T-helper 2 cell treated with Interferon-gamma antibody and Interleukin-4, amounts not matched to agents 100 ng/mL and 5 ng/mL, for 36 hours (primary cell): ENCODE data around the gene DHX8. TPM values are rescaled to one million over a fixed set of nuclear protein-coding genes. Genes with fewer than 3 reads are reported as not detected.

Experiments used
- intact Hi-C: fragments of 100-400 bp; cut with micrococcal nuclease; formaldehyde crosslinking; loops from one replicate; pipeline ENCODE4 v1.15.1; 2023
- total RNA-seq: library from RNA; stranded (reverse); gene quantifications from 2 replicates; pipeline ENCODE4 v1.2.3, GENCODE V29; 2022

The DHX8 gene
- total RNA-seq, 1 donor from 2014 or later: 65.7 TPM

GRCh38 chr17:43521389-43521788 is 37.6 kb downstream of the DHX8 start:
- intact Hi-C loops: no loop called here

- intact Hi-C loops: no loop called here
These were observed 41.3 kb downstream of the DHX8 start for GRCh38 chr17:43524945-43525575.

DNA sequence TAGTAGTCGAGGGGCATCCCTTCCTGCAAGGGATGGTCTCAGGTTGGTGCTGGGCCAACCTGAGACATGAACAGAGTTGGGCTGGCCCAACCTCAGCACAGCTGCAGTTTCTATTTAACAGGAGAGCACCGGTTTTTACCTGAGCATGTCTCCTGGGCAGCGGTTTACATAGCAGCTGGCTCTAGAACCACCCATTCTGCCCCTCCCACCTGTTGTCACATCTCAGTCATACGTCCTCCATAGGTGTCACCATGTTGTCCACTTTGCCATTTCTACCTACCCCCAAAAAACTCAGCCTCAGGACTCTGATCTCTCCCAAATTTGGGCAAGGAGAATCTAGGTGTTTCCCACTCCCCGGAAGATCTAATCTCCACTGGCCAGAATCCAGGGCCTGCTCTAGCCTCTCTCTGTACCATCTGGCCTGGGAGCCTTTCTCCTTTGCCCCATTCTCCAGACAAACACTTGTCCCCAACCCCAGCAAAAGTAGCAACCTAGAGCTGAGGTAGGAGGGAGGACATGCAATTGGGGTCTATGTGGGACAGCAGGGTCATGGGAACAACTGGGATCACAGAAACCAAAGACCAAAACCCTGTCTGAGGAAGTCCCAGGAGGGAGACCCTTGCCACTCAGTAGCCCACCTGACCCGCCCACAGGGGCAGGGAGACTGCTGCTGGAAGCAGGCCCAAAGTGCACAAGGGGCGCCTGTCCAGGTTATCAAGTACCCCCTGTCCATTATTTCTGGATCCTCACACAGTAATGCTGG is 43.3 kb downstream of the DHX8 start:
- intact Hi-C loops: no loop called here

GRCh38 chr17:43528319-43528987 is 44.7 kb downstream of the DHX8 start:
- intact Hi-C loops: no loop called here

- intact Hi-C loops: no loop called here
These were observed 45.4 kb downstream of the DHX8 start for GRCh38 chr17:43528988-43529814.

- intact Hi-C loops: no loop called here
These were observed 46.1 kb downstream of the DHX8 start for GRCh38 chr17:43529947-43530287.

GRCh38 chr17:43530288-43531081 is 46.7 kb downstream of the DHX8 start:
- intact Hi-C loops: no loop called here

- intact Hi-C loops: no loop called here
These were observed 47.3 kb downstream of the DHX8 start for GRCh38 chr17:43531082-43531378.

DNA sequence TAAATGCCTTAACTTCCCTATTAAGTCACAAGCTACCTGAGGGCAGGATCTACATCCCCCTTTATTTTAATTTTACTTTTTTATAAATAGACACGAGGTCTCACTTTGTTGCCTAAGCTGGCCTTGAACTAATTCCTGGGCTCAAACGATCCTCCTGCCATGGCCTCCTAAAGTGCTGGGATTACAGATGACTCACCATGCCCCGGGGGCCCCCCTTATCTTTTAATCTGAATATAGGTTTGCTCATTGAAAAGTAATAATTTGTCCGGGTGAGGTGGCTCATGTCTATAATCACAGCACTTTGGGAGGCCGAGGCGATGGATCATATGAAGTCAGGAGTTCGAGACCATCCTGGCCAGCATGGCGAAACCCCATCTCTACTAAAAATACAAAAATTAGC is 48.2 kb downstream of the DHX8 start:
- intact Hi-C loops: no loop called here

DNA sequence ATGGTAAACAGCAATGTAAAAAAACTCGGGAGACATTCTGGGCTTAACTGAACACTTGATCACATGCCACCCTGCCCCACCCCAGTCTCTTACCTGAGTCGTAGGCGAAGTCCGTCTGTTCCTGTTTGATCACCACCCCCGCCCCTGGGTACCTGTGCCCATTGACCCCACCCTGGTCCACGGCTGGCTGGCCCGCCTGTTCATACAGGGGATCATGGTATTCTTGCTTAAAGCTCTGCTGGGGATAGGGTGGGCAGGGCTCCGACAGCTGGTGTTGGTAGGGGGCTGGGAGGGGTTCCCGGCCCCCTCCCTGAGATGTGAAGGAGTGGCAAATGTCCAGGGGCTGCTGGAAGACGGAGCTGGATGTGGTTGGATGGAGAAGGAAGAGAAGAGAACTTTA is 48.8 kb downstream of the DHX8 start:
- intact Hi-C loops: no loop called here

DNA sequence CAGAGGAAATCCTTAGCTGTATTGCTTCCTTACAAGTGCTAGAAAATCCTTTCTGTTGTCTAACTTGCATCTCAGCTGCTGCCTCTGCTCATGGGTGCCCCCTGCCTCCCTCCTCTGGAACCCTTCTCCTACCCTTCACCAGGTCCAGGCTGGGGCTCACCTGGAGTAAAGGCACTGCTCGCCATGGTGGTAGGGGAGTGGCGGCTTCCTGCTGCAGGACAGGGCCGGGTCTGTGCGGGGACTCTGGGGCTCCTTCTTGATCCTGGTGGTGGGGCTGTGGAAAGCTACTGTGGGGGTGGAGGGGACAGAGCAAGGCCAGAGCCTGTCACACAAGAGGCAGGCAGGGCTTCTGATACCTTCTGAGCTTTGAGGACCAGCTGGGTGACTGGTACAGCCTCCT is 49.9 kb downstream of the DHX8 start:
- intact Hi-C loops: no loop called here

GRCh38 chr17:43534909-43535308 is 51.1 kb downstream of the DHX8 start:
- intact Hi-C loops: no loop called here

DNA sequence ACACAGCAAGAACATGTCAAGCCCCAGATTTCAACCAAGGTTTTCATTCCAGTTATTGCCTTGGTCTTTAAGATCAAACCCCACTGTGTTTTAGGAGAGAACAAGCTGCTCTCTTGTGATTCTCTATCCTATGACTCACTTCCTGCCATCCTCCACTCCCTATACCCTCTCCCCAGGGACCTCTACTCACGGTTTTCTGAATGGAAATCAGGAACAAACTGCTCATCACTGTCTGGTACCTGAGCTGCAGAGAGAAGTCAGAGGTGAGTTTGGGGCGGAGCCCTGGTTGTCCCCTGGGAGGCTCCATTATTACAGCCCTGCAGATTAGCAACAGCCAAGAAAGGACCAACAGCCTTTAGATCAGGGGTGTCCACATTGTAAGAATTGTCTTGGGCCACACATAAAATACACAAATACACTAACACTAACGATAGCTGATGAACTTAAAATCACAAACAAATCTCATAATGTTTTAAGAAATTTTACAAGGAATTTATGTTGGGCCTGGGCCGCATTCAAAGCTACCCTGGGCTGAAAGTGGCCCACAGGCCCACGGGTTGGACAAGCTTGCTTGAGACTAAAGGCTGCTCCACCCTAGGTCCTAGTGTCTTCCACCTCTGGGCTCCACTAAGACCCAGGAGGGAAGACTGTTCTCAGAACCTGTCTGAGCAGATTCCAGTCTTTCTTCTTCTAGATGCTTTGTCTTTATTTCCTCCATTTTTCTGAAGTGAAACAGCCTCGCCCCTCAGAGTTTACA is 52.6 kb downstream of the DHX8 start:
- intact Hi-C loops: no loop called here

DNA sequence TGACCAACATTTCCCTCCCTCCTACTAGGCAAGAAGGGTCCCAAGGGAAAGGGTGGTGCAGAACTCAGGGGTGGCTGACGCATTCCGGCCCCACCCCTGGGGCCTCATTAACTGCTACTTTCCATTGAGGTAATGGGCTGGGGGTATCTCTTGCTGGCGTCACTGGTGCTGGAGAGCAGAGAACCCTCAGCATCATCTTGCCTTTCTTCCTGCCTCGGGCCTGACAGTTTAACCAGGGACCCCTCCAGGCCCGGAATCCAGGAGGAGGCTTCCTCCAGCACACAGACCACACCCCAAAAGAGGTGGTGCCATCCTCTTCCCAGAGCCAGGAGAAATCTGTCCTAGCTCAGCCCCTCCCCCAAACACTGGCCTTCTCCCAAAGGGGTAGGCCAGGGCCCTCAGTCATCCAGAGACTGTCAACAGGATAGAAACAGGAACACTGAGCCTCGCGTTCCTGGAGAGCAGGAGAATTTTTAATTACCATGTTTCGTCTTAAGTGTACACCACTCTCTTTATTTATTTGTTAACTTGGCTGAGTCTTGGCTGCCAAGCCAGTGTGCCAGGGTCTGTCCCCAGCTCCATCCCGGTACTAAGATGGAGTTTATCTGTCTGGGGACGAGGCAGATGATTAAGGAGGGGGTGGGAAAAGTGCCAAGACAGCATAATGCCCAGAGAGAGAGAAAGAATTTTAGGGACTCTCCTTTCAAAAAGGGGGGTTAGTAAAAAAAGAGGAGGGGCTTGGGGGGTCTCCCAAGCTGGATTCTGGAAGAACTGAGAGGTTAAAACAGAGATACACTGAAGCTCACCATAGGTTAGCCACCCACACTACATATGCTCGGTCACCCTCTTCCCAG is 57.3 kb downstream of the DHX8 start:
- intact Hi-C loops: loop anchor here (10.0 kb wide), 1 partner anchor 176 kb away; no protein-coding TSS in a partner anchor

DNA sequence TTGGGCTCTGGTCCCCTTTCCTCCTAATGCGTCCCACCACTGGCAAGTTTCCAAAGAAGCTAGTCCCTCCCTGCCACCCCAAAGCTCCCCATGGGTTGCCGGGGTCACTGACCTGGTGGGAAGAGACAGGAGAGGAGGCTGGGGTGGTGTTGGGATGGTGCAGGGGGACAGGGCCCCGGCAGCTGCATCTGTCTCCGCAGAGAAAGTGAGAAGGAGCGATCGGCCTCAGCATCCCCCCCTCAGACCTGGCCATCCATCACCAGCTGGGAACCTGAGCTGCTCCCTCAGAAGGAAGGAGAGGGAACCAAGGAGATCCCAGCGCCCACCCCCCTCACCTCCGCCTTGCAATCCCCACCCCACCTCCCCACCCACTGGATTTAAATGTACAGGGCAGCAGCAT is 59.1 kb downstream of the DHX8 start:
- intact Hi-C loops: loop anchor here (10.0 kb wide), 1 partner anchor 178 kb away; no protein-coding TSS in a partner anchor

- intact Hi-C loops: loop anchor here (10.0 kb wide), 1 partner anchor 178 kb away; no protein-coding TSS in a partner anchor
These were observed 59.5 kb downstream of the DHX8 start for GRCh38 chr17:43543300-43543699.

GRCh38 chr17:43543771-43544575 is 60.2 kb downstream of the DHX8 start:
- intact Hi-C loops: loop anchor here (10.0 kb wide), 1 partner anchor 179 kb away; no protein-coding TSS in a partner anchor

DNA sequence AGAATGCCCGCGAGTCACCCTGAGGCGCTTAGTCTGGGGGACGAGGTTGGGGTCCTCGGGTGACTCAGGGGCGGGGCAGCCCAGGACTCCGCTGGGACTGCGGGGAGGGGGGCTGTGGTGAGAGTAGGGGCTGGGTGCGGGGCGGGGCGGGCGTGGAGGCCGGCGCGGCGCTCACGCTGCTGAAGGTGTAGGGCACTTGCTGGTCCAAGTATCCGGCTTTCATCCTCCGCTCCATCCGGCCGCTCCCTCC is 61.5 kb downstream of the DHX8 start:
- intact Hi-C loops: loop anchor here (10.0 kb wide), 1 partner anchor 181 kb away; no protein-coding TSS in a partner anchor
